Panc1 (cell line): ENCODE measurements around the gene LY6G6C. TPM values are rescaled to one million over a fixed set of nuclear protein-coding genes. Genes with fewer than 3 reads are reported as not detected.

ENCODE experiments used
- ATAC-seq: fragments of 200-7000 bp; cut with Tn5 transposase; 2 replicates; pipeline ENCODE4 v1.9.1; 2020; ENCODE audit warnings: mild to moderate bottlenecking, moderate library complexity
- BruUV-seq: library from RNA; stranded (reverse); fragments of 400-500 nt; replicated peaks from 2 replicates; lab custom pipeline; 2021; lab: Mats Ljungman, UMichigan
- CTCF ChIA-PET: fragments of 300-600 bp; sonication (Branson Sonifier 250); formaldehyde crosslinking; loops from one replicate; lab custom pipeline; 2022; ENCODE audit warnings: antibody characterized with exemption; lab: Charles Lee
- POLR2A ChIA-PET: fragments of 300-600 bp; sonication (Branson Sonifier 250); formaldehyde crosslinking; loops from one replicate; lab custom pipeline; 2022; ENCODE audit warnings: antibody characterized with exemption; lab: Charles Lee
- DNase-seq: peaks from one replicate; pipeline ENCODE4 v3.0.0-alpha.2; 2010; ENCODE audit warnings: low read depth, low spot score
- H3K27ac ChIP-seq: 2 replicates; pipeline ENCODE4 v1.5.1; 2011; ENCODE audit warnings: mild to moderate bottlenecking, low read length, inconsistent platforms
- H3K27me3 ChIP-seq: fragments of 200-500 bp; sonication (Bioruptor generic); 2 replicates; pipeline ENCODE4 v1.6.0; 2014; ENCODE audit warnings: low read length, inconsistent platforms; ENCODE audit not compliant: control insufficient read depth, insufficient read depth
- H3K36me3 ChIP-seq: fragments of 200-500 bp; sonication (Bioruptor generic); 2 replicates; pipeline ENCODE4 v1.5.1; 2014; ENCODE audit warnings: inconsistent platforms, mild to moderate bottlenecking, low read length, moderate library complexity; ENCODE audit not compliant: control insufficient read depth, insufficient read depth
- H3K4me1 ChIP-seq: 2 replicates; pipeline ENCODE4 v1.5.1; 2011; ENCODE audit warnings: inconsistent platforms, mild to moderate bottlenecking, low read length, moderate library complexity; ENCODE audit not compliant: control insufficient read depth, insufficient read depth
- H3K4me3 ChIP-seq, 2 experiments: 2 replicates each; pipeline ENCODE4 v1.5.1; 2011 to 2012; ENCODE audit warnings: low read depth in 2 of 2, low read length in 2 of 2, mild to moderate bottlenecking in 2 of 2, inconsistent platforms in 1 of 2, moderate library complexity in 1 of 2
- H3K9me3 ChIP-seq: fragments of 200-500 bp; sonication (Bioruptor generic); 2 replicates; pipeline ENCODE4 v1.5.1; 2014; ENCODE audit warnings: low read depth, mild to moderate bottlenecking, inconsistent platforms, low read length, moderate library complexity; ENCODE audit not compliant: control insufficient read depth, insufficient read depth
- CTCF ChIP-seq: fragments of 450-650 bp; IDR thresholded peaks from 2 replicates; pipeline ENCODE4 v1.5.1; 2017; ENCODE audit warnings: mild to moderate bottlenecking
- POLR2AphosphoS5 ChIP-seq: IDR thresholded peaks from 2 replicates; pipeline ENCODE4 v1.6.1; 2012; ENCODE audit warnings: mild to moderate bottlenecking, low read depth, low read length, moderate library complexity
- REST ChIP-seq, 2 experiments: IDR thresholded peaks; 2 replicates each; pipeline ENCODE4 v1.6.1; 2011 to 2012; ENCODE audit warnings: low read depth in 2 of 2, control low read depth in 1 of 2, low read length in 1 of 2, mild to moderate bottlenecking in 1 of 2, moderate library complexity in 1 of 2; ENCODE audit not compliant: insufficient read depth in 1 of 2
- SIN3A ChIP-seq: IDR thresholded peaks from 2 replicates; pipeline ENCODE4 v1.6.1; 2012; ENCODE audit warnings: low read depth, mild to moderate bottlenecking, low read length, moderate library complexity, borderline replicate concordance; ENCODE audit not compliant: insufficient read depth
- TCF7L2 ChIP-seq: IDR thresholded peaks from 2 replicates; pipeline ENCODE4 v1.6.1; 2011; ENCODE audit warnings: mild to moderate bottlenecking, low read depth, low read length, inconsistent platforms
- in situ Hi-C: cut with HindIII; loops from 2 replicates; pipeline ENCODE4 v1.10.0; 2016; ENCODE audit warnings: low sequenced_read_pairs, low pct_unique_long_range_greater_than_20kb
- intact Hi-C: fragments of 100-400 bp; cut with micrococcal nuclease; formaldehyde crosslinking; loops from one replicate; pipeline ENCODE4 v1.10.0; 2022; ENCODE audit not compliant: unreplicated experiment
- total RNA-seq: library from RNA; stranded (reverse); gene quantifications from one replicate; pipeline ENCODE4 v1.2.1, GENCODE V29; 2021; ENCODE audit not compliant: unreplicated experiment

LY6G6C gene
- total RNA-seq, 1 experiment from 2014 or later = 0.23 TPM

- peak overlapping the region; percentile 6 to 90; a peak in 3 of 4 replicates for H3K4me3 ChIP-seq
These were observed 16.7 kb upstream of the LY6G6C start for GRCh38 chr6:31737991-31738979.

GRCh38 chr6:31737315-31737990 is 15.9 kb upstream of the LY6G6C start:
- peak overlapping the region; percentile 6 to 90; a peak in 3 of 4 replicates for H3K4me3 ChIP-seq
- in situ Hi-C loops = no loop called here
- ATAC-seq (no peak), DNase-seq (no peak)
- peaks cover 48% of the 10 kb centered on the region for H3K4me1 ChIP-seq
- CTCF ChIA-PET = no interaction called here
- H3K36me3 ChIP-seq = peaks cover 16% of the 10 kb centered on the region
- POLR2A ChIA-PET = interaction anchor here (0.7 to 1.7 kb wide), 4 partner anchors 15 to 160 kb away, joined by 3 to 6 read pairs (median 4); no protein-coding TSS in a partner anchor
- peak overlapping the region; percentile 100 for H3K27ac ChIP-seq
- intact Hi-C loops = loop anchor here (10.0 kb wide), 1 partner anchor 97 kb away; no protein-coding TSS in a partner anchor
- BruUV-seq = no TSS peak
- H3K27me3 ChIP-seq = no peaks in the 10 kb centered on the region
- TF ChIP-seq CTCF = no peak
- no peaks in the 10 kb centered on the region for H3K9me3 ChIP-seq

More at GRCh38 chr6:31737991-31738979, 16.7 kb upstream of the LY6G6C start:
- Histone ChIP-seq H3K27ac (peak overlapping the region; percentile 100), H3K9me3 (no peaks in the 10 kb centered on the region), H3K4me1 (peaks cover 44% of the 10 kb centered on the region), H3K27me3 (no peaks in the 10 kb centered on the region), H3K36me3 (peaks cover 12% of the 10 kb centered on the region)
- DNase-seq (no peak), ATAC-seq (peak; percentile 35)
- no TSS peak for BruUV-seq
- ChIA-PET POLR2A (interaction anchor here (0.6 to 1.7 kb wide), 6 partner anchors 14 to 161 kb away, joined by 3 to 9 read pairs (median 4); no protein-coding TSS in a partner anchor), CTCF (interaction anchor here (0.6 to 1.4 kb wide), 3 partner anchors 8 to 94 kb away, joined by 3 to 4 read pairs (median 3); no protein-coding TSS in a partner anchor)
- TF ChIP-seq TCF7L2 (peak; percentile 93), POLR2AphosphoS5 (0 out of 2 replicates have a peak, but pooled peaks have one; percentile 59), CTCF (no peak)
- intact Hi-C loops = loop anchor here (10.0 kb wide), 1 partner anchor 97 kb away; no protein-coding TSS in a partner anchor
- in situ Hi-C loops = no loop called here

DNA sequence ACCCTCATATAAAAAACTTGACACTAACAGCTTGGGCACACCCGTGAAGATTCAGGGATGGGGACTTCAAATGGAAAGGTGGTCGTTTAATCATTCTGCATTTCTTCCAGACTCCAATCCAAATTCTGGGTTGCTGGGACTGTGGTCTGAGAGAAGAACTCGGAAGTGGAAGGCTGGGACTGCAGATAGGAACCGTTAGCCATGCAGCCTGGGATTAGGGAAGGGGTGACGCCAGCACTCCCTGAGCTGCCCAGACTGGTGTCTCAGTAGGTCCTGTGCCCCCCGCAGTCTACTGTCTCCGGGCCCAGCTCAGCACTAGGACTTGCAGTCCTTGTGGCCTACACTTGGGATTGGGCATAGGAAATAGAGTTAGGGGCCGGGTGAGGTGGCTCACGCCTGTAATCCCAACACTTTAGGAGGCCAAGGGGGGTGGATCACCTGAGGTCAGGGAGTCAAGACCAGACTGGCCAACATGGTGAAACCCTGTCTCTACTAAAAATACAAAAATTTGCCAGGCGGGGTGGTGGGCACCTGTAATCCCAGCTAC is 15.3 kb upstream of the LY6G6C start:
- intact Hi-C loops (loop anchor here (10.0 kb wide), 1 partner anchor 98 kb away; no protein-coding TSS in a partner anchor), in situ Hi-C loops (no loop called here)
- Histone ChIP-seq H3K9me3 (no peaks in the 10 kb centered on the region), H3K27ac (peak overlapping the region; percentile 100), H3K4me1 (peaks cover 50% of the 10 kb centered on the region), H3K4me3 (peak overlapping the region; percentile 99 to 100), H3K27me3 (no peaks in the 10 kb centered on the region), H3K36me3 (peaks cover 17% of the 10 kb centered on the region)
- no peak for TF ChIP-seq POLR2AphosphoS5
- no peak for TF ChIP-seq SIN3A
- no peak for TF ChIP-seq CTCF
- TF ChIP-seq REST (IDR thresholded peaks at IDR 0.05; ENCODE audit: insufficient read depth in 1 of 2, low read depth in 2 of 2, low read length in 1 of 2) = no peak
- no peak for TF ChIP-seq TCF7L2
- no TSS peak for BruUV-seq
- ATAC-seq (no peak), DNase-seq (no peak)
- POLR2A ChIA-PET = interaction anchor here (0.6 kb wide), 1 partner anchor 78 kb away, joined by 10 read pairs; the partner anchor contains the start of gene HSPA1L
- CTCF ChIA-PET = interaction anchor here (0.6 kb wide), 1 partner anchor 153 kb away, joined by 3 read pairs; no protein-coding TSS in a partner anchor
